DOHH2 (cell line): Measurements from ENCODE around the gene CIAO3.
A peak's percentile ranks its signal among the peaks of the same experiment; 100 is the strongest.

Source experiments
- H3F3A ChIP-seq: fragments of 200-600 bp; sonication (generic), shearing (Covaris generic); 2 replicates; pipeline ENCODE4 v1.6.0; 2016; ENCODE audit warnings: antibody characterized with exemption, mild to moderate bottlenecking; ENCODE audit not compliant: control insufficient read depth, insufficient read depth
- H3K27ac ChIP-seq: fragments of 200-600 bp; sonication (generic); 2 replicates; pipeline ENCODE4 v1.5.1; 2014; ENCODE audit warnings: low read depth, mild to moderate bottlenecking, low read length, moderate library complexity
- H3K27me3 ChIP-seq: fragments of 200-600 bp; sonication (generic); 2 replicates; pipeline ENCODE4 v1.6.1; 2014; ENCODE audit warnings: mild to moderate bottlenecking, low read length, mixed read lengths; ENCODE audit not compliant: control insufficient read depth
- H3K36me3 ChIP-seq: fragments of 200-600 bp; sonication (generic); 2 replicates; pipeline ENCODE4 v1.6.1; 2014; ENCODE audit warnings: mild to moderate bottlenecking, low read length, moderate library complexity, mixed read lengths; ENCODE audit not compliant: control insufficient read depth
- H3K4me1 ChIP-seq: fragments of 200-600 bp; sonication (generic); 2 replicates; pipeline ENCODE4 v1.6.1; 2014; ENCODE audit warnings: mild to moderate bottlenecking, low read length, mixed read lengths; ENCODE audit not compliant: control insufficient read depth
- H3K4me2 ChIP-seq: fragments of 200-600 bp; sonication (generic); 2 replicates; pipeline ENCODE4 v1.6.0; 2014; ENCODE audit warnings: mild to moderate bottlenecking, low read length, moderate library complexity
- H3K4me3 ChIP-seq: fragments of 200-600 bp; sonication (generic); 2 replicates; pipeline ENCODE4 v1.5.1; 2014; ENCODE audit warnings: mild to moderate bottlenecking, low read length, mixed read lengths
- H3K79me2 ChIP-seq: fragments of 200-600 bp; sonication (generic); 2 replicates; pipeline ENCODE4 v1.6.1; 2014; ENCODE audit warnings: mild to moderate bottlenecking, low read length, mixed read lengths; ENCODE audit not compliant: control insufficient read depth
- H3K9me2 ChIP-seq: fragments of 200-600 bp; sonication (generic); replicated peaks from 2 replicates; pipeline ENCODE4 v1.6.1; 2014; ENCODE audit warnings: mild to moderate bottlenecking, low read length, mixed read lengths; ENCODE audit not compliant: control insufficient read depth
- H3K9me3 ChIP-seq: fragments of 200-600 bp; sonication (generic); 2 replicates; pipeline ENCODE4 v1.6.1; 2014; ENCODE audit warnings: antibody characterized with exemption, low read length, mixed read lengths; ENCODE audit not compliant: control insufficient read depth, insufficient read depth
- H4K20me1 ChIP-seq: fragments of 200-600 bp; sonication (generic); 2 replicates; pipeline ENCODE4 v1.6.0; 2014; ENCODE audit warnings: low read depth, mild to moderate bottlenecking, antibody characterized with exemption, low read length, moderate library complexity; ENCODE audit not compliant: control insufficient read depth, insufficient read depth
- CTCF ChIP-seq: fragments of 200-600 bp; sonication (generic); IDR thresholded peaks from one replicate; pipeline ENCODE4 v1.5.1; 2014; ENCODE audit warnings: antibody characterized with exemption, mild to moderate bottlenecking, low read depth, low read length; ENCODE audit not compliant: poor library complexity, severe bottlenecking
- EZH2phosphoT487 ChIP-seq: fragments of 200-600 bp; sonication (generic); IDR thresholded peaks from 2 replicates; pipeline ENCODE4 v1.6.1; 2017; ENCODE audit warnings: borderline replicate concordance, mild to moderate bottlenecking, antibody characterized with exemption, low read length, moderate library complexity, mixed read lengths

The CIAO3 gene

DNA sequence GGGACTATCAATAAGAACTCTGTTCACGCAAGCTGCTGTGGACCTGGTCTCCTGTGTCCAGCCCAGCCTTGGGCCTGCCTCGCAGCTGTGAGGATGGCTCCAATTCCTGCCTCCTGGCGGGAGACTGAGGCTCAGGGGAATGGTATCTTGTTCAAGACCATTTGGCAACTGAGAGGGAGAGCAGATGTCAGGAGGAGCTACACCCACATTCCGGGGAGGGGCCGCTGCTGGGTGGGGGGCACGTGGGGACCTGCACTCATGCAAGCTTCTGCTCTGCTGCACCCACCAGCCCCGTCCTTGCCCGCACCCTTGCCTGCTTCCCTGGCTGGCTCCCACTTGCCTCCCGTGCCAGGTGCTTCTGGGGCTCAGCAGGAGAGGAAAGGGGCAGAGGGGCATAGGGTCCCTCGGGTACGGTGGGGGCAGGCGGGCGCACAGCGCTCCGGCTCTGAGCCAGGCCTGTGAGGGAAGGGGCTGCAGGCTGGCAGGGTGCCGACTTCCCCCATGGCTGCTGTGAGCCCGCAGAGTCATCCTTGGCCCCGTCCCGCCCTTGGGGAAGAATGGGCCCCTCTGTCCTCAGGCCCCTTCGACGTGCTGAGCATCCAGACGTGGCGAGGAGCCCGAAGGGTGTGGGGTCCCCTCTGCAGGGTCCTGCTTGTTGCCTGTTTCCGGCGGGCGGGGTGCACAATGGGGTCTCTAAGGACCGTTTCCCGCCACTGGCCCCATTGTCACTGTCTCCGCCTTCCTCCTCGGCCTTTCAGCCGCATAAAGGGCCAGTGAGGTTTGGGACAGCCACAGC lies 23.1 kb downstream of the CIAO3 start:
- no peak overlapping the region for H3K27ac ChIP-seq
- no peak overlapping the region for H3K4me2 ChIP-seq
- H4K20me1 ChIP-seq = peaks cover 5% of the 10 kb centered on the region; the same call in 1 of the 2 replicates
- H3K79me2 ChIP-seq = peaks cover 11% of the 10 kb centered on the region
- H3K9me2 ChIP-seq = no peaks in the 10 kb centered on the region
- no peaks in the 10 kb centered on the region for H3K9me3 ChIP-seq
- no peak for TF ChIP-seq CTCF
- no peak for TF ChIP-seq EZH2phosphoT487
- peaks cover 12% of the 10 kb centered on the region for H3K27me3 ChIP-seq
- H3K36me3 ChIP-seq = peaks cover 15% of the 10 kb centered on the region
- peaks cover 50% of the 10 kb centered on the region for H3K4me1 ChIP-seq
- H3K4me3 ChIP-seq = no peak overlapping the region
- peaks cover 6% of the 10 kb centered on the region; the same call in 1 of the 2 replicates for H3F3A ChIP-seq

DNA sequence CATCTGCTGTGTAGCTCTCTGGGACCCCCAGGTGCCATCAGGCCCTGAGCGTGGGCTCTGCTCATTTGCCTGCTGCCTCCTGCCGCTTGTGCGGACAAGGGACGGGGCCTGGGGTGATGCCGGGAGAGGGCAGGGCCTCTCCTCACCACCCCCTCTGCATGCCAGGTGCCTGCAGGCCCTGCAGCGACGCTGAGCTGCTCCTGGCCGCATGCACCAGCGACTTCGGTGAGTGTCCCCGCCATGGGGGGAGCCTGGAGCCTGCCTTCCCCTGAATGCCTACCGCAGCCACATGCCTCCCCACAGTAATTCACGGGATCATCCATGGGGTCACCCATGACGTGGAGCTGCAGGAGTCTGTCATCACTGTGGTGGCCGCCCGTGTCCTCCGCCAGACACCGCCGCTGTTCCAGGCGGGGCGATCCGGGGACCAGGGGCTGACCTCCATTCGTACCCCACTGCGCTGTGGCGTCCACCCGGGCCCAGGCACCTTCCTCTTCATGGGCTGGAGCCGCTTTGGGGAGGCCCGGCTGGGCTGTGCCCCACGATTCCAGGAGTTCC lies 23.9 kb downstream of the CIAO3 start:
- Histone ChIP-seq H3K4me1 (peaks cover 43% of the 10 kb centered on the region), H3K27me3 (peaks cover 12% of the 10 kb centered on the region), H3K9me3 (no peaks in the 10 kb centered on the region), H4K20me1 (peaks cover 5% of the 10 kb centered on the region; the same call in 1 of the 2 replicates), H3K9me2 (no peaks in the 10 kb centered on the region), H3K79me2 (peaks cover 7% of the 10 kb centered on the region), H3K4me2 (no peak overlapping the region), H3K27ac (no peak overlapping the region), H3K4me3 (no peak overlapping the region), H3F3A (peaks cover 6% of the 10 kb centered on the region; the same call in 1 of the 2 replicates), H3K36me3 (peaks cover 8% of the 10 kb centered on the region)
- no peak for TF ChIP-seq EZH2phosphoT487
- TF ChIP-seq CTCF = no peak

- peaks cover 6% of the 10 kb centered on the region; the same call in 1 of the 2 replicates for H3F3A ChIP-seq
- peaks cover 8% of the 10 kb centered on the region; the same call in 1 of the 2 replicates for H4K20me1 ChIP-seq
- H3K79me2 ChIP-seq = 0 out of 2 replicates have a peak, but pooled peaks cover 2% of the 10 kb centered on the region
- peaks cover 17% of the 10 kb centered on the region for H3K27me3 ChIP-seq
- no peak for TF ChIP-seq CTCF
- no peak for TF ChIP-seq EZH2phosphoT487
- H3K9me2 ChIP-seq = no peaks in the 10 kb centered on the region
- peak overlapping the region; percentile 77 for H3K4me2 ChIP-seq
- H3K4me1 ChIP-seq = peaks cover 41% of the 10 kb centered on the region
- H3K27ac ChIP-seq = no peak overlapping the region
- peak overlapping the region; percentile 73 for H3K4me3 ChIP-seq
- peaks cover 4% of the 10 kb centered on the region for H3K36me3 ChIP-seq
- H3K9me3 ChIP-seq = no peaks in the 10 kb centered on the region
Observed at GRCh38 chr16:716200-716568, 24.6 kb downstream of the CIAO3 start.
